PC-9 (cell line): ENCODE measurements around the gene POGZ. TPM values are rescaled to one million over a fixed set of nuclear protein-coding genes. Genes with fewer than 3 reads are reported as not detected.
"Not testable (repeated sequence)": the region's sequence is repeated elsewhere in the genome, so short reads cannot be mapped to it uniquely, and the experiment has no call there.

Experiments
- BruUV-seq: library from RNA; stranded (reverse); fragments of 400-500 nt; replicated peaks from 2 replicates; lab custom pipeline; 2021; lab: Mats Ljungman, UMichigan
- CTCF ChIA-PET: fragments of 300-600 bp; sonication (Branson Sonifier 250); formaldehyde crosslinking; loops from one replicate; lab custom pipeline; 2022; ENCODE audit warnings: antibody characterized with exemption; lab: Charles Lee
- POLR2A ChIA-PET: fragments of 300-600 bp; sonication (Branson Sonifier 250); formaldehyde crosslinking; loops from one replicate; lab custom pipeline; 2022; ENCODE audit warnings: antibody characterized with exemption; ENCODE audit not compliant: unreplicated experiment; lab: Charles Lee
- DNase-seq, 2 experiments: peaks; one replicate each; pipeline versions ENCODE4 v3.0.0 to v3.0.0-alpha.2; 2015 to 2022; ENCODE audit warnings: mixed read lengths in 1 of 2
- H2AFZ ChIP-seq: fragments of 200-600 bp; sonication (generic); 2 replicates; pipeline ENCODE4 v1.8.1; 2017; ENCODE audit warnings: antibody characterized with exemption
- H3F3A ChIP-seq: fragments of 200-600 bp; sonication (generic); 2 replicates; pipeline ENCODE4 v1.8.1; 2017; ENCODE audit warnings: antibody characterized with exemption, mild to moderate bottlenecking, low read depth; ENCODE audit not compliant: insufficient read depth
- H3K27ac ChIP-seq: fragments of 200-600 bp; sonication (generic); 2 replicates; pipeline ENCODE4 v1.6.1; 2016; ENCODE audit warnings: mixed run types
- H3K27me3 ChIP-seq: fragments of 200-600 bp; sonication (generic); 2 replicates; pipeline ENCODE4 v1.6.1; 2016; ENCODE audit warnings: low read depth, mixed run types; ENCODE audit not compliant: insufficient read depth
- H3K36me3 ChIP-seq: fragments of 200-600 bp; sonication (generic); 2 replicates; pipeline ENCODE4 v1.6.1; 2016; ENCODE audit warnings: low read depth, mixed run types
- H3K4me1 ChIP-seq: fragments of 200-600 bp; sonication (generic); replicated peaks from 2 replicates; pipeline ENCODE4 v1.6.1; 2016; ENCODE audit warnings: mixed run types; ENCODE audit not compliant: insufficient read depth
- H3K4me2 ChIP-seq: fragments of 200-600 bp; sonication (generic); 2 replicates; pipeline ENCODE4 v1.6.1; 2017; ENCODE audit warnings: mixed run types
- H3K4me3 ChIP-seq: fragments of 200-600 bp; sonication (generic); 2 replicates; pipeline ENCODE4 v1.6.1; 2016; ENCODE audit warnings: mixed run types
- H3K79me2 ChIP-seq: fragments of 200-600 bp; sonication (generic); 2 replicates; pipeline ENCODE4 v1.6.1; 2017; ENCODE audit warnings: low read depth, mixed run types
- H3K9me2 ChIP-seq: fragments of 200-600 bp; sonication (generic); 2 replicates; pipeline ENCODE4 v1.8.1; 2017; ENCODE audit warnings: mild to moderate bottlenecking; ENCODE audit not compliant: insufficient read depth
- H3K9me3 ChIP-seq: fragments of 200-600 bp; sonication (generic); 2 replicates; pipeline ENCODE4 v1.8.1; 2016; ENCODE audit warnings: low read depth; ENCODE audit not compliant: insufficient read depth
- H4K20me1 ChIP-seq: fragments of 200-600 bp; sonication (generic); 2 replicates; pipeline ENCODE4 v1.8.1; 2017; ENCODE audit not compliant: insufficient read depth
- EZH2 ChIP-seq: fragments of 200-600 bp; sonication (generic); IDR thresholded peaks from 2 replicates; pipeline ENCODE4 v1.8.0; 2017; ENCODE audit warnings: antibody characterized with exemption, low read depth
- intact Hi-C: fragments of 100-400 bp; cut with micrococcal nuclease; formaldehyde crosslinking; loops from one replicate; pipeline ENCODE4 v1.10.0; 2022; ENCODE audit not compliant: unreplicated experiment
- total RNA-seq: library from RNA; stranded (reverse); gene quantifications from 2 replicates; pipeline ENCODE4 v1.2.3, GENCODE V29; 2021
- TF ChIP-seq, protein P1 (sequence below): fragments of 200-600 bp; sonication (generic); conservative IDR thresholded peaks from 2 replicates; pipeline ENCODE4 v1.6.1; 2017; ENCODE audit warnings: mixed run types, antibody characterized with exemption, mild to moderate bottlenecking, moderate library complexity

POGZ gene
- total RNA-seq, 1 experiment from 2014 or later = 71.0 TPM

DNA sequence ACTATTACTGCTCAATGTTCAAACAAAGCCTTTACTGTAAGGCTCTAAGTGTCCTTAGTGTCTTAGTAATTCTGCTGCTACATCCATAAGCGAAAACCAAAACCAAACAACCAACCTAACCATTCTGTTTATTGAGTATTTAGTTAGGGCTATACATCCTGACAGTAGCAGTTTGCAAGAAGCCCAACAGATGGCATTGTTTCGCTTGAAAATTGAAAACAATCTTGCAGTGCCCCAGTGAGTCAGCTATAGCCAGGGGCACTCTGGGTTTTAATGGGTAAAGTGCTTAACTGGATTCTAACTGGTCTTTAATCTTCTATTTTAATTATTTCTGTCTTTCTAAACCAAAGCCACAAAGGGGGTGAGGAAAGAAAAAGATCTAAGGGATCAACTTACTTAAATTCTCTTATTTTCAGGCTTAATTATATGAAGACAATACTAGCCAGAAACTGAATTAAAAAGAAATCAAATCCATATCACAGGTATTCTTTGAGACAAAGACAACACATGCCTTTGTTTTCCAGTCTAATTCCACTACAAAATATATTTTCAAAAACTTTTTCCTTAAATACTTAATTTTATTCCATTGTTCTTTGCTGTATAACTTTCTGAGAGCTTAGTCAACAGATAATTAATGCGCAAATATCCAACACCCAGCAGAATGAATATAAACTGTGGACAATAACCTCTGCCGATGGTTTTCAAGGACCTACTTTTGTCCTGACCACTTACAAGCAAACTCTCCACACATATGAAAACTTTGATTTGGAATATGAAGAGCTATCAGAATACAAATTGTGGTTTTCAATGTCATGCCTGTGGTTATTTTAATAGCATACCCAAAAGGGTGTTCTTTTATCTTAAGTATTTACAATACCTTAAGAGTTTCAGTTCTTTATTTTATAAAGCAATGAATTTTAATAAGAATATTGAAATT, 15.2 kb downstream of the POGZ start:
- peak overlapping the region; percentile 55 for H3K4me2 ChIP-seq
- peaks cover 15% of the 10 kb centered on the region for H3F3A ChIP-seq
- intact Hi-C loops = loop anchor here (1.0 to 5.0 kb wide), 4 partner anchors 88 to 392 kb away; no protein-coding TSS in a partner anchor
- peaks cover 18% of the 10 kb centered on the region for H4K20me1 ChIP-seq
- H3K79me2 ChIP-seq = peaks cover 91% of the 10 kb centered on the region
- no peaks in the 10 kb centered on the region for H3K9me2 ChIP-seq
- H3K27ac ChIP-seq = peak overlapping the region; percentile 62
- TF ChIP-seq, protein P1, sequence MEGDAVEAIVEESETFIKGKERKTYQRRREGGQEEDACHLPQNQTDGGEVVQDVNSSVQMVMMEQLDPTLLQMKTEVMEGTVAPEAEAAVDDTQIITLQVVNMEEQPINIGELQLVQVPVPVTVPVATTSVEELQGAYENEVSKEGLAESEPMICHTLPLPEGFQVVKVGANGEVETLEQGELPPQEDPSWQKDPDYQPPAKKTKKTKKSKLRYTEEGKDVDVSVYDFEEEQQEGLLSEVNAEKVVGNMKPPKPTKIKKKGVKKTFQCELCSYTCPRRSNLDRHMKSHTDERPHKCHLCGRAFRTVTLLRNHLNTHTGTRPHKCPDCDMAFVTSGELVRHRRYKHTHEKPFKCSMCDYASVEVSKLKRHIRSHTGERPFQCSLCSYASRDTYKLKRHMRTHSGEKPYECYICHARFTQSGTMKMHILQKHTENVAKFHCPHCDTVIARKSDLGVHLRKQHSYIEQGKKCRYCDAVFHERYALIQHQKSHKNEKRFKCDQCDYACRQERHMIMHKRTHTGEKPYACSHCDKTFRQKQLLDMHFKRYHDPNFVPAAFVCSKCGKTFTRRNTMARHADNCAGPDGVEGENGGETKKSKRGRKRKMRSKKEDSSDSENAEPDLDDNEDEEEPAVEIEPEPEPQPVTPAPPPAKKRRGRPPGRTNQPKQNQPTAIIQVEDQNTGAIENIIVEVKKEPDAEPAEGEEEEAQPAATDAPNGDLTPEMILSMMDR = peak; percentile 84
- TF ChIP-seq EZH2 = no peak
- no peak overlapping the region for H2AFZ ChIP-seq
- DNase-seq = peak; percentile 62 to 77
- CTCF ChIA-PET = interaction anchor here (0.6 to 0.9 kb wide), 2 partner anchors 96 to 291 kb away, joined by 3 to 5 read pairs; partner anchors contain the start of gene TUFT1
- no TSS peak for BruUV-seq
- no peaks in the 10 kb centered on the region for H3K9me3 ChIP-seq
- 0 out of 2 replicates have a peak, but pooled peaks cover 8% of the 10 kb centered on the region for H3K36me3 ChIP-seq
- peaks cover 11% of the 10 kb centered on the region for H3K4me1 ChIP-seq
- no peaks in the 10 kb centered on the region for H3K27me3 ChIP-seq
- POLR2A ChIA-PET = interaction anchor here (0.6 kb wide), 1 partner anchor 465 kb away, joined by 3 read pairs; no protein-coding TSS in a partner anchor
- no peak overlapping the region for H3K4me3 ChIP-seq

GRCh38 chr1:151437396-151437795, 21.9 kb downstream of the POGZ start:
- H3K9me3 ChIP-seq, H3K27me3 ChIP-seq, H3K36me3 ChIP-seq, CTCF ChIA-PET, H3K9me2 ChIP-seq, H3K4me2 ChIP-seq, H3K27ac ChIP-seq, DNase-seq, BruUV-seq, H3K4me3 ChIP-seq, intact Hi-C loops, H2AFZ ChIP-seq: not testable (repeated sequence)
- H3K4me1 ChIP-seq = peaks cover 17% of the 10 kb centered on the region; the same call in 1 of the 2 replicates
- POLR2A ChIA-PET = interaction anchor here (0.7 kb wide), 1 partner anchor 372 kb away, joined by 9 read pairs; no protein-coding TSS in a partner anchor
- peaks cover 18% of the 10 kb centered on the region for H3F3A ChIP-seq
- H3K79me2 ChIP-seq = peaks cover 92% of the 10 kb centered on the region
- H4K20me1 ChIP-seq = peaks cover 17% of the 10 kb centered on the region; the same call in 1 of the 2 replicates

DNA sequence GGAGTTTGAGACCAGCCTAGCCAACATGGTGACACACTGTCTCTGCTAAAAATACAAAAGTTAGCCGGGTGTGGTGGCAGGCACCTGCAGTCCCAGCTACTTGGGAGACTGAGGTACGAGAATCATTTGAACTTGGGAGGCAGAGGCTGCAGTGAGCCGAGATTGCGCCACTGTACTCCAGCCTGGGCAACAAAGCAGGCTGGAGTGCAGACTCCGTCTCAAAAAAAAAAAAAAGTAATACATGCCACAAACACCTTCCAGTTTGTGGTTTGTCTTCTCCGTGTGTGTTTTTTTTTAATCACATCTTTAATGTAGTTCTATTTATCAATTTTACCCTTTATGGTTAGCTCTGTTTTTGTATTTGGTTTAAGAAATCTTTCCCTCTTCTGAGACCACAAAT, 22.3 kb downstream of the POGZ start:
- Histone ChIP-seq H3K9me3 (no peaks in the 10 kb centered on the region), H3K27ac (no peak overlapping the region), H2AFZ (no peak overlapping the region), H3K27me3 (no peaks in the 10 kb centered on the region), H3K4me3 (no peak overlapping the region), H3F3A (peaks cover 18% of the 10 kb centered on the region), H3K9me2 (no peaks in the 10 kb centered on the region), H3K4me1 (peaks cover 17% of the 10 kb centered on the region; the same call in 1 of the 2 replicates), H3K4me2 (no peak overlapping the region), H3K36me3 (peaks cover 8% of the 10 kb centered on the region; the same call in 1 of the 2 replicates), H4K20me1 (peaks cover 17% of the 10 kb centered on the region; the same call in 1 of the 2 replicates), H3K79me2 (peaks cover 92% of the 10 kb centered on the region)
- no TSS peak for BruUV-seq
- intact Hi-C loops = no loop called here
- ChIA-PET CTCF (no interaction called here), POLR2A (interaction anchor here (0.7 kb wide), 1 partner anchor 373 kb away, joined by 9 read pairs; no protein-coding TSS in a partner anchor)
- TF ChIP-seq, protein P1 = no peak
- no peak for TF ChIP-seq EZH2
- DNase-seq = no peak
